Measurements from ENCODE around the gene BHLHE23.

DNA sequence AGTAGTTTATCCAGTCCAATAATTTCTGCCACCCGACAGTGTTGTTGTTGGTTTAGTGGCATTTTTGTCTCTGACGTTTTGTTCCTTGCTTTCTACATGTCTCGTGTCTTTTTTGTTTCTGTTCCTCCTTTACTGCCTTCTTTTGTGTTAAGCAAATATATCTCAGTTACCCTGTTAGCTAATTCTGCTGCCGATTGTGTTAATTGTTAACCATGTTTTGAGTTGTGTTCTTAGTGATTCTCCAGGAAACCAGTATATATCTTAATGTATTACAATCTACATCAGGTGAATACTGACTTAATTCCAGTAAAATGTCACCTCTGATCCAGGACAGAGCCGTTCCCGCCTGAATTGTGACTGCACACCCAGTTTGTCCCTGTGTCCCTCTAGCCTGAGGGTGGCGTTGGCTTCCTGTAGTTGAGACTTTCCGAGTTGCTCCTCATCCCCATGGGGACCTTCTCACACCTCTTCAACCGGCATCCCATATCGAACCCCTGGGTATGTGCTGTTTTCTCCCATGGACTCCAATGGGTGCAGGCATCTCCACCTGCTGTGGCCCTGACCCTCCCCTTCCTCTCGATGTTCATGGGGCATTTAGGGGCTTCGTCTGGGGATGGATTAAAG is 35.8 kb upstream of the BHLHE23 start:
- TF ChIP-seq, protein P1, sequence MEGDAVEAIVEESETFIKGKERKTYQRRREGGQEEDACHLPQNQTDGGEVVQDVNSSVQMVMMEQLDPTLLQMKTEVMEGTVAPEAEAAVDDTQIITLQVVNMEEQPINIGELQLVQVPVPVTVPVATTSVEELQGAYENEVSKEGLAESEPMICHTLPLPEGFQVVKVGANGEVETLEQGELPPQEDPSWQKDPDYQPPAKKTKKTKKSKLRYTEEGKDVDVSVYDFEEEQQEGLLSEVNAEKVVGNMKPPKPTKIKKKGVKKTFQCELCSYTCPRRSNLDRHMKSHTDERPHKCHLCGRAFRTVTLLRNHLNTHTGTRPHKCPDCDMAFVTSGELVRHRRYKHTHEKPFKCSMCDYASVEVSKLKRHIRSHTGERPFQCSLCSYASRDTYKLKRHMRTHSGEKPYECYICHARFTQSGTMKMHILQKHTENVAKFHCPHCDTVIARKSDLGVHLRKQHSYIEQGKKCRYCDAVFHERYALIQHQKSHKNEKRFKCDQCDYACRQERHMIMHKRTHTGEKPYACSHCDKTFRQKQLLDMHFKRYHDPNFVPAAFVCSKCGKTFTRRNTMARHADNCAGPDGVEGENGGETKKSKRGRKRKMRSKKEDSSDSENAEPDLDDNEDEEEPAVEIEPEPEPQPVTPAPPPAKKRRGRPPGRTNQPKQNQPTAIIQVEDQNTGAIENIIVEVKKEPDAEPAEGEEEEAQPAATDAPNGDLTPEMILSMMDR (IDR thresholded peaks at IDR 0.05; ENCODE audit: borderline replicate concordance, extremely low read depth, low read length, poor library complexity, severe bottlenecking) = no peak
- TF ChIP-seq EZH2 (IDR thresholded peaks at IDR 0.05; ENCODE audit: borderline replicate concordance, low read depth, low read length, severe bottlenecking) = no peak
